ENCODE data around the gene ZNF445. TPM values are rescaled to one million over a fixed set of nuclear protein-coding genes. Genes with fewer than 3 reads are reported as not detected.

ZNF445 gene
- total RNA-seq (2012; rRNA removed): 4.6 and 5.8 TPM in 2 replicates

- Histone ChIP-seq H3K36me3 (ENCODE audit: insufficient read depth, low read length) (no peaks in the 10 kb centered on the region), H3K9me3 (replicated peaks; ENCODE audit: low read length) (no peaks in the 10 kb centered on the region), H3K9ac (ENCODE audit: low read depth, low read length) (peak within 1 kb of the TSS; percentile 89), H3K27me3 (ENCODE audit: control insufficient read depth, insufficient read depth, low read length) (no peaks in the 10 kb centered on the region), H3K4me2 (ENCODE audit: low read length) (peak within 1 kb of the TSS; percentile 94), H3K4me1 (ENCODE audit: control insufficient read depth, insufficient read depth, low read length) (peaks cover 4% of the 10 kb centered on the region), H3K4me3 (ENCODE audit: low read length) (peak within 1 kb of the TSS; percentile 96)
Observed at GRCh38 chr3:44477312-44478030, at the start of gene ZNF445. TSS of gene ZNF445 (minus strand) at chr3:44477670. CDS start at chr3:44455549, 22,121 bp downstream.

DNA sequence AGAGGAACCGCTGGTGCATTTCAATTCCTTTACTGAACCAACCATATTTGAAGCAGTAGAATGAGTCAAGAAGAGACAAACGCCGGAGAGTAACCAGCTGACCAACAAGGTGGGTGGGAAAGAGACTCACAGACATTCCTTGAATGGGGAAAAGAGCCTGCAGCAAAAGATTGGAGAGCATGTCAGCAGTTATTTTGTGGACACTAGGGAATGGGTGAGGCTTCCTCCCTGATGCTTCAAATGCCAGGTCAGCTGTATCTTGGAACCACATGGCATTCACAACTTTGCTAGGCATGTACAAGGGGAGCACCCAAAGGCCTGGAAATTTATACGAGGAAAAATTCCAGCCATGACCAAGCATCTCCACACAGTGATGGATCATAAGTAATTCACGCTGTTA is 47.6 kb upstream of the ZNF445 start:
- Histone ChIP-seq H3K4me1 (ENCODE audit: control insufficient read depth, insufficient read depth, low read length) (no peaks in the 10 kb centered on the region), H3K9me3 (replicated peaks; ENCODE audit: low read length) (no peaks in the 10 kb centered on the region), H3K27me3 (ENCODE audit: control insufficient read depth, insufficient read depth, low read length) (peaks cover 38% of the 10 kb centered on the region), H3K4me3 (ENCODE audit: low read length) (no peak overlapping the region), H3K4me2 (ENCODE audit: low read length) (no peak overlapping the region), H3K9ac (ENCODE audit: low read depth, low read length) (no peak overlapping the region), H3K36me3 (ENCODE audit: insufficient read depth, low read length) (no peaks in the 10 kb centered on the region)

GRCh38 chr3:44522494-44522933 is 45.0 kb upstream of the ZNF445 start:
- no peaks in the 10 kb centered on the region for H3K4me1 ChIP-seq (ENCODE audit: control insufficient read depth, insufficient read depth, low read length)
- no peak overlapping the region for H3K4me2 ChIP-seq (ENCODE audit: low read length)
- no peaks in the 10 kb centered on the region for H3K36me3 ChIP-seq (ENCODE audit: insufficient read depth, low read length)
- H3K9ac ChIP-seq (ENCODE audit: low read depth, low read length): no peak overlapping the region
- H3K27me3 ChIP-seq (ENCODE audit: control insufficient read depth, insufficient read depth, low read length): peaks cover 35% of the 10 kb centered on the region
- H3K9me3 ChIP-seq (replicated peaks; ENCODE audit: low read length): no peaks in the 10 kb centered on the region
- H3K4me3 ChIP-seq (ENCODE audit: low read length): no peak overlapping the region

DNA sequence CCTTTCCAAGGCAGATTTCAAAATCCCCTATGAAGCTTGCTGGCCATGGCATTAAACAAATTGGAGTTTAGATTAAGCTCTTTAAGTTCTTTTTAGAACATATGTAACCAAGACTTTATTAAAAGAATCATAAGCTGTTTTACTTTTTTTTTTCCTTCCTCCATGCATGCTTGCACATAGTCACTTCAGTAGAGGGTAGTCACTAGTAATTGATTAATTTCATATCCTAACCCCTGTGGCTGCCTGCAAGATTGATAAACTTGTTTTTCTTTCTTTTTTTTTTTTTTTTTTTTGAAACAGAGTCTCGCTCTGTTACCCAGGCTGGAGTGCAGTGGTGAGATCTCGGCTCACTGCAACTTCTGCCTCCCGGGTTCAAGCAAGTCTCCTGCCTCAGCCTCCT is 44.3 kb upstream of the ZNF445 start:
- H3K4me1 ChIP-seq (ENCODE audit: control insufficient read depth, insufficient read depth, low read length): no peaks in the 10 kb centered on the region
- no peaks in the 10 kb centered on the region for H3K36me3 ChIP-seq (ENCODE audit: insufficient read depth, low read length)
- H3K9ac ChIP-seq (ENCODE audit: low read depth, low read length): no peak overlapping the region
- no peak overlapping the region for H3K4me3 ChIP-seq (ENCODE audit: low read length)
- H3K4me2 ChIP-seq (ENCODE audit: low read length): no peak overlapping the region
- H3K27me3 ChIP-seq (ENCODE audit: control insufficient read depth, insufficient read depth, low read length): peaks cover 35% of the 10 kb centered on the region
- no peaks in the 10 kb centered on the region for H3K9me3 ChIP-seq (replicated peaks; ENCODE audit: low read length)

DNA sequence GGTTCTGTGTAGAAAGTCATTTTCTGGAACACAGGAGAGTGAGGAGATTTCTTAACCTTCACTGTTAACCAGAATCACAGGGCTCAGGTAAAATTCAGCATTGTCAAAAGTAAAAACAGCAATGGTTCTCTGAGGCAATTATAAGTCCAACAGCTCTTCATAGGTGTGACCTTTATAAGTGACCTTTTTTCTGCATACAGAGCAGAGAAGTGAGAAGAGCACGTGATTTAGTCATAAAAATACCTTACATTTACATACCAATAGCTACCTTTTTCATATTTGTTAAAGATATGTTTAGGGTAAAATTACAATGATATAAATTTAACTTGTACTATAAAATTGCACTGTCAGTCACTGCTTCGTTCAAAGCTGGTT is 41.3 kb upstream of the ZNF445 start:
- no peak overlapping the region for H3K4me2 ChIP-seq (ENCODE audit: low read length)
- H3K9me3 ChIP-seq (replicated peaks; ENCODE audit: low read length): no peaks in the 10 kb centered on the region
- peaks cover 23% of the 10 kb centered on the region for H3K27me3 ChIP-seq (ENCODE audit: control insufficient read depth, insufficient read depth, low read length)
- no peak overlapping the region for H3K9ac ChIP-seq (ENCODE audit: low read depth, low read length)
- H3K4me3 ChIP-seq (ENCODE audit: low read length): no peak overlapping the region
- no peaks in the 10 kb centered on the region for H3K36me3 ChIP-seq (ENCODE audit: insufficient read depth, low read length)
- H3K4me1 ChIP-seq (ENCODE audit: control insufficient read depth, insufficient read depth, low read length): no peaks in the 10 kb centered on the region

GRCh38 chr3:44516230-44516629 is 38.8 kb upstream of the ZNF445 start:
- H3K4me1 ChIP-seq (ENCODE audit: control insufficient read depth, insufficient read depth, low read length): peaks cover 2% of the 10 kb centered on the region
- no peaks in the 10 kb centered on the region for H3K9me3 ChIP-seq (replicated peaks; ENCODE audit: low read length)
- H3K27me3 ChIP-seq (ENCODE audit: control insufficient read depth, insufficient read depth, low read length): peaks cover 16% of the 10 kb centered on the region
- H3K36me3 ChIP-seq (ENCODE audit: insufficient read depth, low read length): no peaks in the 10 kb centered on the region
- H3K4me2 ChIP-seq (ENCODE audit: low read length): no peak overlapping the region
- no peak overlapping the region for H3K9ac ChIP-seq (ENCODE audit: low read depth, low read length)
- H3K4me3 ChIP-seq (ENCODE audit: low read length): no peak overlapping the region

DNA sequence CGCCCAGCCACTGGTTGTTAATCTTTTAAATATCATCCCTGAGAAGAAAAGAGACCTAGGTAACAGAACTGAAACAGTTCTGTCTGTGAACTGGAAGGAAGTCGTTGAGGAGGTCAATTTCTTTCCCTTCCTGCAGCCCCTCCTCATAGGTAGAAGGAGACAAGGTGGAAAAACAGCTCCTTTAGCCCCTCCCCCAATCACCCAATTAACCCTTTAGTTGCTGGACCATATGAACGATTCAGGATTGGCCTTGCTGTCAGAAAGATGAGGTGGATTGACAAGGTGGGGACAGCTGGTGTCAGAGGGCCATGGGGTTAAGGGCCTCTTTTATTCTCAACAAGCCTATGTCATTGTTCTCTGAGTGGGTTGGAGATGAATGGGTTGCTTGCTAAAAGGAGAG is 36.0 kb upstream of the ZNF445 start:
- Histone ChIP-seq H3K9me3 (replicated peaks; ENCODE audit: low read length) (no peaks in the 10 kb centered on the region), H3K9ac (ENCODE audit: low read depth, low read length) (no peak overlapping the region), H3K36me3 (ENCODE audit: insufficient read depth, low read length) (no peaks in the 10 kb centered on the region), H3K27me3 (ENCODE audit: control insufficient read depth, insufficient read depth, low read length) (peaks cover under 1% of the 10 kb centered on the region), H3K4me2 (ENCODE audit: low read length) (no peak overlapping the region), H3K4me3 (ENCODE audit: low read length) (no peak overlapping the region), H3K4me1 (ENCODE audit: control insufficient read depth, insufficient read depth, low read length) (peaks cover 12% of the 10 kb centered on the region)

DNA sequence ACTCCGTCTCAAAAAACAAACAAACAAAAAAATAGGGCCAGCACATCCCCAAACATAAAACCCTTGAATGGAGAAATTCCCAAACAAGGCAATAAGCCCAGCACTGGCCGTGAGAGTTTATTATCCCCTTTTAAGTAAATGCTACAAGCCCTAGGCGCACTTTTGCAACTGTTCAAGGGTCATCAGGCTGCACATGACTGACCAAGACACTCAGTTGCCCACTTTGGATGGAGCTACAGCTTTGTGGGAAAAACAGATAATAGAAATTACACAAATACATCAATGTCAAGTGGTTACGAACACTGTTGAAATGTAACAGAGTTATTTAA is 33.7 kb upstream of the ZNF445 start:
- H3K4me1 ChIP-seq (ENCODE audit: control insufficient read depth, insufficient read depth, low read length): peaks cover 12% of the 10 kb centered on the region
- H3K4me2 ChIP-seq (ENCODE audit: low read length): peak overlapping the region; percentile 91
- no peaks in the 10 kb centered on the region for H3K27me3 ChIP-seq (ENCODE audit: control insufficient read depth, insufficient read depth, low read length)
- peaks cover 8% of the 10 kb centered on the region for H3K36me3 ChIP-seq (ENCODE audit: insufficient read depth, low read length)
- peak overlapping the region; percentile 83 for H3K4me3 ChIP-seq (ENCODE audit: low read length)
- peak overlapping the region; percentile 89 for H3K9ac ChIP-seq (ENCODE audit: low read depth, low read length)
- no peaks in the 10 kb centered on the region for H3K9me3 ChIP-seq (replicated peaks; ENCODE audit: low read length)

DNA sequence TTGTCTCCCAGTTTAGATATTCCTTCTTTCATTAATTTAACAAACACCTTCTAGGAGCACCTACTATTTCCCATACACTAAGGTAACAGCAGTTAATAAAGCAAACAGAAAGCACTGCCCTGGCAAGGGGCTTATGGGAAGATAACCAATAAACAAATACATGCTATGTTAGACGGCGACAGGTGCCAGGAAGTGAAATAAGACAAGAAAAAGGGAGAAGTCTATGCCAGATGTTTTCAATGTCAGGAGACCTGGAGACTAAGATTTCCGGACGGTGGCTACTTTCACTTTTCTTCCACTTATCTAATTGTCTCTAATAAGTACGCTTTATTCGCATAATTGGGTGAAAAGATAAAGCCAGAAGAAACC is 32.5 kb upstream of the ZNF445 start:
- no peaks in the 10 kb centered on the region for H3K9me3 ChIP-seq (replicated peaks; ENCODE audit: low read length)
- peaks cover 12% of the 10 kb centered on the region for H3K4me1 ChIP-seq (ENCODE audit: control insufficient read depth, insufficient read depth, low read length)
- no peaks in the 10 kb centered on the region for H3K27me3 ChIP-seq (ENCODE audit: control insufficient read depth, insufficient read depth, low read length)
- H3K4me2 ChIP-seq (ENCODE audit: low read length): peak overlapping the region; percentile 79
- peaks cover 9% of the 10 kb centered on the region for H3K36me3 ChIP-seq (ENCODE audit: insufficient read depth, low read length)
- peak overlapping the region; percentile 83 for H3K4me3 ChIP-seq (ENCODE audit: low read length)
- H3K9ac ChIP-seq (ENCODE audit: low read depth, low read length): peak overlapping the region; percentile 89

GRCh38 chr3:44509393-44509921 is 32.0 kb upstream of the ZNF445 start:
- H3K27me3 ChIP-seq (ENCODE audit: control insufficient read depth, insufficient read depth, low read length): no peaks in the 10 kb centered on the region
- H3K9me3 ChIP-seq (replicated peaks; ENCODE audit: low read length): no peaks in the 10 kb centered on the region
- peak overlapping the region; percentile 83 for H3K4me3 ChIP-seq (ENCODE audit: low read length)
- H3K36me3 ChIP-seq (ENCODE audit: insufficient read depth, low read length): peaks cover 9% of the 10 kb centered on the region
- peak overlapping the region; percentile 89 for H3K9ac ChIP-seq (ENCODE audit: low read depth, low read length)
- H3K4me2 ChIP-seq (ENCODE audit: low read length): peak overlapping the region; percentile 79
- peaks cover 12% of the 10 kb centered on the region for H3K4me1 ChIP-seq (ENCODE audit: control insufficient read depth, insufficient read depth, low read length)

DNA sequence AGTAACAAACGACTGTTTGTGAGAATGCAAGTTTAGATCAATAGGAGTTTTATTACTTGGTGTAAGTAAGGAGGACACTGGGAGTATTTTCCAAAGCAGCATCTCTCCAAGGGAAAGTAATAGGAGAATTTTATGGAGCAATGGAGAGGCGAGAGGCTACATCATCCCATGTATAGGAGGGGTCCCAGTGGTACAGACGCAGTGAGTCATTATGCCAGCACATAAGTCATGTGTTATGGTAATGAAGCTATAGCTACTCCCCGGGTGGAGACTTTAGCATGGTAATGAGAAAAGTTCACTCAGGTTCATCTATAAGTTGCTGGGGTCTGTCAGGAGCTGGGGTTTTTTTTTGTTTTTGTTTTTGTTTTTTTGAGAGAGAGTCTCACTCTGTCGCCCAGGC is 29.5 kb upstream of the ZNF445 start:
- Histone ChIP-seq H3K9ac (ENCODE audit: low read depth, low read length) (no peak overlapping the region), H3K27me3 (ENCODE audit: control insufficient read depth, insufficient read depth, low read length) (no peaks in the 10 kb centered on the region), H3K4me1 (ENCODE audit: control insufficient read depth, insufficient read depth, low read length) (peaks cover 12% of the 10 kb centered on the region), H3K4me2 (ENCODE audit: low read length) (no peak overlapping the region), H3K4me3 (ENCODE audit: low read length) (no peak overlapping the region), H3K36me3 (ENCODE audit: insufficient read depth, low read length) (peaks cover 12% of the 10 kb centered on the region), H3K9me3 (replicated peaks; ENCODE audit: low read length) (peaks cover 4% of the 10 kb centered on the region)

GRCh38 chr3:44506556-44506955 is 29.1 kb upstream of the ZNF445 start:
- Histone ChIP-seq H3K27me3 (ENCODE audit: control insufficient read depth, insufficient read depth, low read length) (no peaks in the 10 kb centered on the region), H3K36me3 (ENCODE audit: insufficient read depth, low read length) (peaks cover 16% of the 10 kb centered on the region), H3K4me3 (ENCODE audit: low read length) (no peak overlapping the region), H3K9ac (ENCODE audit: low read depth, low read length) (no peak overlapping the region), H3K4me1 (ENCODE audit: control insufficient read depth, insufficient read depth, low read length) (peaks cover 12% of the 10 kb centered on the region), H3K4me2 (ENCODE audit: low read length) (no peak overlapping the region), H3K9me3 (replicated peaks; ENCODE audit: low read length) (peaks cover 9% of the 10 kb centered on the region)
